OCI-LY1 (cell line): ENCODE measurements around the gene SHKBP1.

ENCODE experiments used
- CTCF ChIP-seq: fragments of 200-600 bp; sonication (generic), shearing (Covaris generic); IDR thresholded peaks from 2 replicates; pipeline ENCODE4 v1.5.1; 2017; ENCODE audit warnings: mild to moderate bottlenecking, antibody characterized with exemption, low read length, moderate library complexity, mixed read lengths
- EZH2 ChIP-seq: fragments of 200-600 bp; sonication (generic), shearing (Covaris generic); IDR thresholded peaks from 2 replicates; pipeline ENCODE4 v1.8.0; 2017; ENCODE audit warnings: borderline replicate concordance, mixed run types, mild to moderate bottlenecking, antibody characterized with exemption, low read length, moderate library complexity, mixed read lengths

GRCh38 chr19:40588926-40589569 is 12.4 kb downstream of the SHKBP1 start:
- TF ChIP-seq CTCF (no peak), EZH2 (no peak)
